ENCODE data around the gene PRXL2C. TPM values are rescaled to one million over a fixed set of nuclear protein-coding genes. Genes with fewer than 3 reads are reported as not detected.

The PRXL2C gene
- total and polyA plus RNA-seq, 10 of the 15 experiments (the other 5 are each of a cell fraction or from before 2014, with no cell fraction given), result 4.0 to 16.0 (median 7.4) TPM

DNA sequence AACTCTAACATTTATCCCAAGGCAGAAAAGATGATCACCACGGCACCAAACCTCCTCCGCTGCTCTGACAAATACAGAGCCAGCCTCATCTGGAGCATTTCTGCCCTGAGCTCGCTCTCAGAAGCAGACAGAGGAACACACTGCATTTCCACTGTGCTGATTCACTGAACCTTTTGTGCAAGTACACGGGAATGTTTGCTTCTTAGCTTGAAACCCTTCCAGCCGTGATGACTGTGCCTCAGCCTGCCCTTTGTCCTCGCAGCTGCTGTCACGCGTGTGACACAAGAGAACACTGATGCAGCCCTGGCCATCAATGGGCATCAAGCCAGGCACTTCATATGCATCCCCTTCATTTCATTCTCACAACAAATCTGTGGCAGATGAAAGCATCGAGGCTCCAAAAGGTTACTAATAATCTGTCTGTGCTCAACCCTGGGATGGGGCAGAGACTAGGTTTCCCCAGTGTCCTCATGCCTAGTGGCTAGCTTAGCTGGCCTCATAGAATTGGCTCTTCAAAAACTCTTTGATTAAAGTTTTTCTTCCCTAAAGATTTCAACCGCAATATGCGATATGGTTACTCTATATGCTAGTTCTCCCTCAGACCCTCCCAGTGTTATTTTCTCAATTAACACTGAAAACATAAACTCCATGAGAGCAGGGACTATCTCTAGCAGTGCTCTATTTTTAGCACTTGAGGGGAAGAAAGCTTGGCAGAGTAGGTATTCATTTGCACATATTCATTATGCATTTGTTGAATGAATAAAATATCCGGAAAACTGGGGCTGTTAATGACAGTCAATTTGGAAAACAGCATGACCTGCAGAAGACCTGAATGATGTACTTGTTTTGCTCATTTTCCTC is 42.8 kb downstream of the PRXL2C start:
- intact Hi-C loops (cut with micrococcal nuclease; ENCODE audit: unreplicated experiment), result no loop called here
- WGBS (ENCODE audit: insufficient coverage, insufficient replicate concordance, low lambda C conversion rate, missing lambda C conversion rate), result 32% methylated on average over 12 of the region's 12 CpGs
- Histone ChIP-seq H3K9ac (ENCODE audit: control insufficient read depth, insufficient read depth, low read length) (no peak overlapping the region), H3K4me1 (ENCODE audit: control insufficient read depth, insufficient read depth, low read length) (no peaks in the 10 kb centered on the region), H3K4me2 (ENCODE audit: control insufficient read depth, insufficient read depth) (no peak overlapping the region), H3K79me2 (ENCODE audit: control insufficient read depth, insufficient read depth, low read length) (no peaks in the 10 kb centered on the region), H3K36me3 (ENCODE audit: control insufficient read depth in 2 of 2, insufficient read depth in 2 of 2, low read length in 1 of 2) (no peaks in the 10 kb centered on the region), H3K4me3 (no peak overlapping the region), H4K20me1 (ENCODE audit: control insufficient read depth, insufficient read depth) (no peaks in the 10 kb centered on the region), H3K27me3 (replicated peaks in 1 of 2; ENCODE audit: control insufficient read depth in 2 of 2, insufficient read depth in 2 of 2, low read length in 1 of 2) (peaks cover 0 to 2% of the 10 kb centered on the region in 2 experiments; a peak in 2 of 4 replicates), H3K27ac (ENCODE audit: control insufficient read depth, insufficient read depth) (no peak overlapping the region), H2AFZ (ENCODE audit: control insufficient read depth, low read depth, low read length) (no peak overlapping the region), H3K9me3 (replicated peaks; ENCODE audit: control insufficient read depth, insufficient read depth, low read length) (no peaks in the 10 kb centered on the region)
- no peak for FAIRE-seq
- in situ Hi-C loops (cut with MboI), result no loop called here
- no peak for ATAC-seq
- ChIA-PET SMC1A (ENCODE audit: uncharacterized antibody, unreplicated experiment) (interaction anchor here (0.6 kb wide), 1 partner anchor 270 kb away, joined by 4 read pairs; no protein-coding TSS in a partner anchor), RAD21 (ENCODE audit: unreplicated experiment) (no interaction called here), POLR2A (no interaction called here), CTCF (no interaction called here)
- DNase-seq (ENCODE audit: low read depth, low spot score), result no peak
- no peak for TF ChIP-seq SUPT20H (IDR thresholded peaks at IDR 0.05; ENCODE audit: borderline replicate concordance, control insufficient read depth, low read depth, low read length)
- no peak for TF ChIP-seq CBFB (IDR thresholded peaks at IDR 0.05; ENCODE audit: low read depth)
- TF ChIP-seq IRF5 (IDR thresholded peaks at IDR 0.05; ENCODE audit: borderline replicate concordance), result no peak
- TF ChIP-seq SMAD1 (IDR thresholded peaks at IDR 0.05; ENCODE audit: low read depth, partially characterized antibody), result no peak
- no peak for TF ChIP-seq ZNF207 (IDR thresholded peaks at IDR 0.05; ENCODE audit: borderline replicate concordance)
- TF ChIP-seq GATAD2B (conservative IDR thresholded peaks at IDR 0.05; ENCODE audit: low read depth), result no peak
- no peak for TF ChIP-seq CHD1 (IDR thresholded peaks at IDR 0.05; ENCODE audit: low read depth, low read length)
- no peak for TF ChIP-seq SRF (IDR thresholded peaks at IDR 0.05; ENCODE audit: low read depth in 2 of 2, low read length in 2 of 2)
- TF ChIP-seq RELA (IDR thresholded peaks at IDR 0.05; ENCODE audit: borderline replicate concordance, partially characterized antibody), result no peak
- TF ChIP-seq YY1 (IDR thresholded peaks at IDR 0.05; ENCODE audit: low read depth, low read length), result no peak
- no TSS peak for BruUV-seq (replicated peaks)
